BLaER1 (cell line): ENCODE results near the gene CACNA1C.

Experiments used
- H3K27ac ChIP-seq: shearing (Covaris generic); formaldehyde crosslinking; 2 replicates; pipeline ENCODE4 v1.8.1; 2022
- H3K27me3 ChIP-seq: shearing (Covaris generic); formaldehyde crosslinking; 2 replicates; pipeline ENCODE4 v1.8.1; 2022
- H3K36me3 ChIP-seq: shearing (Covaris generic); formaldehyde crosslinking; 2 replicates; pipeline ENCODE4 v1.8.1; 2022
- H3K4me1 ChIP-seq: shearing (Covaris generic); formaldehyde crosslinking; 2 replicates; pipeline ENCODE4 v1.8.1; 2022
- H3K4me2 ChIP-seq: shearing (Covaris generic); formaldehyde crosslinking; 2 replicates; pipeline ENCODE4 v1.8.1; 2022
- H3K4me3 ChIP-seq: shearing (Covaris generic); formaldehyde crosslinking; 2 replicates; pipeline ENCODE4 v1.8.1; 2022
- H3K9ac ChIP-seq: shearing (Covaris generic); formaldehyde crosslinking; 2 replicates; pipeline ENCODE4 v1.8.1; 2022
- H3K9me3 ChIP-seq: shearing (Covaris generic); formaldehyde crosslinking; 2 replicates; pipeline ENCODE4 v1.8.1; 2022
- H4K20me1 ChIP-seq: shearing (Covaris generic); formaldehyde crosslinking; 2 replicates; pipeline ENCODE4 v1.8.1; 2022
- Cebpa-rat ChIP-seq: shearing (Covaris generic); IDR thresholded peaks from 2 replicates; pipeline ENCODE4 v1.8.1; 2022

CACNA1C gene

DNA sequence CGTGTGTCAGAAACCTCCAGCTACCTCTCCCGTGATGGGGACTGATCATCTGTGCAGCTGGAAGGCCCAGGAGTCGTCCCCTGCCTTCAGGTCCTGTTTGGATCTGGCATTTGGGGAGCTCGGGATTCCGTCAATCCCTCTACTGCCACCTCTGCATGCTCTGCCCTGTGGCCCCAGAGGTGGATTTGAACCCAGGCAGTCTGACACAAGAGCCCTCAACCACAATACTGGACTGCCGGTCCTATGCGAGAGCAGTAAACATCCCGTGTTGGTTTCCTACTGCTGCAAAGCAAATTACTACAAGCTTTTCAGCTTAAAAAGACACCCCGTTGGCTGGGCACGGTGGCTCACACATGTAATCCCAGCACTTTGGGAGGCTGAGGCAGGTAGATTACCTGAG lies 620.1 kb downstream of the CACNA1C start:
- peaks cover 13% of the 10 kb centered on the region for H3K4me1 ChIP-seq
- H3K4me2 ChIP-seq: no peak overlapping the region
- no peak overlapping the region for H3K4me3 ChIP-seq
- TF ChIP-seq Cebpa-rat: no peak
- no peaks in the 10 kb centered on the region for H4K20me1 ChIP-seq
- H3K9me3 ChIP-seq: no peaks in the 10 kb centered on the region
- H3K27me3 ChIP-seq: no peaks in the 10 kb centered on the region
- H3K9ac ChIP-seq: no peak overlapping the region
- no peak overlapping the region for H3K27ac ChIP-seq
- no peaks in the 10 kb centered on the region for H3K36me3 ChIP-seq

DNA sequence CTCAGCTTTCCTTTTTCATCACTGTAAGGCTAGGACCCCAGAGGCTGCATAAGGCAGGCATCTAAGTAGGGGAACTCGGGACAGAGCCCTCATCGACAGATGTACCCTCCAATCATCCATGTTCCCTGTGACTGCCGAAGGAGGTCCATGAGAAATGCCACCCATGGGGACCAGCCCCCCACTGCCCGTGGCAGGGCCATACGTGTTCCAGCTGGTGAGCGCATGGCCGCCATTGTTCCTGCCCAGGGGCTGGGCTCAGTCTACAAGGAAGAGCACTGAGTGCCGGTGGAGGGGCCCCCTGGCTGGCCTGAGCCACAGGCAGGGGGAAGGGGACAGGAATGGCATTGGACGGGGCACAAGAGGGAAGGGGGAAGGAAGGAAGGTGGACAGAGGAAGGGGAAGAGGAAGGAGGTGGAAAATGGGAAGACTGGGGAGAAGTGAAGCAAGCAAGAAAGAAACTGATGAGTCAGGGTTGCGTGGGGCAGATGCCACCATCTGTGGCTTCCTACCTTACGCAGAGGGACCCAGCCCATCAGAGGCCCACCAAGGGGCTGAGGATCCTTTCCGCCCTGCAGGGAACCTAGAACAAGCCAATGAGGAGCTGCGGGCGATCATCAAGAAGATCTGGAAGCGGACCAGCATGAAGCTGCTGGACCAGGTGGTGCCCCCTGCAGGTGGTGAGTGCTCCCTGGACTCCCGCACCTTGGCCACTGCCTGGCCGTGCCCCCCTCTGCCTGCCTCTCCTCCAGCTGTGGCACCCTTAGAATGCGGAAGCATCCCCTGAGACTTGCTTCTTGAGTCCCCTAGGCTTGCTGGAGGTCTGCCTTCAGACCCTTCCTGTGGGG lies 621.4 kb downstream of the CACNA1C start:
- Histone ChIP-seq H3K9me3 (no peaks in the 10 kb centered on the region), H3K4me2 (peak overlapping the region; percentile 60), H3K27me3 (no peaks in the 10 kb centered on the region), H3K27ac (no peak overlapping the region), H3K36me3 (no peaks in the 10 kb centered on the region), H4K20me1 (no peaks in the 10 kb centered on the region), H3K9ac (no peak overlapping the region), H3K4me3 (no peak overlapping the region), H3K4me1 (peaks cover 18% of the 10 kb centered on the region)
- TF ChIP-seq Cebpa-rat: no peak

DNA sequence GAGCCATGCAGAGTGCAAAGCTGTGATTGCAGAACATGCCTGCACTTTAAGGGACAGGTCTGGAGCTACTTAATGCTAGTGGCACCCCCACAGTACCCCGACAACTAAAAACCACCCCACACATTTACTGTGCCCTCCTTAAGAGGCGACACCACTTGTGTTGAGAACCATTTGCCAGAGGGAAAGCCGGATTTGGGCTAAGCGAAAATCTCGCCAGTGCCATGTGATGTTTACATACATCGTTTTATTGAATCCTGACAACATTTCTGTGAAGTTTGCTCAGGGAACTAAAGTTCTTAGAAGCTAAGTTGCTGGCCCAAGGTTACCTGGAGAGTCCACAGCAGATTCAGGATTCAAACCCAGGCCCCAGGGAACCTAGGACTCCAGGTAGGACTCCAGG lies 623.0 kb downstream of the CACNA1C start:
- H3K9me3 ChIP-seq: no peaks in the 10 kb centered on the region
- TF ChIP-seq Cebpa-rat: no peak
- no peak overlapping the region for H3K27ac ChIP-seq
- H3K4me3 ChIP-seq: no peak overlapping the region
- no peak overlapping the region for H3K4me2 ChIP-seq
- no peak overlapping the region for H3K9ac ChIP-seq
- H3K4me1 ChIP-seq: peaks cover 34% of the 10 kb centered on the region
- no peaks in the 10 kb centered on the region for H3K36me3 ChIP-seq
- no peaks in the 10 kb centered on the region for H3K27me3 ChIP-seq
- no peaks in the 10 kb centered on the region for H4K20me1 ChIP-seq

DNA sequence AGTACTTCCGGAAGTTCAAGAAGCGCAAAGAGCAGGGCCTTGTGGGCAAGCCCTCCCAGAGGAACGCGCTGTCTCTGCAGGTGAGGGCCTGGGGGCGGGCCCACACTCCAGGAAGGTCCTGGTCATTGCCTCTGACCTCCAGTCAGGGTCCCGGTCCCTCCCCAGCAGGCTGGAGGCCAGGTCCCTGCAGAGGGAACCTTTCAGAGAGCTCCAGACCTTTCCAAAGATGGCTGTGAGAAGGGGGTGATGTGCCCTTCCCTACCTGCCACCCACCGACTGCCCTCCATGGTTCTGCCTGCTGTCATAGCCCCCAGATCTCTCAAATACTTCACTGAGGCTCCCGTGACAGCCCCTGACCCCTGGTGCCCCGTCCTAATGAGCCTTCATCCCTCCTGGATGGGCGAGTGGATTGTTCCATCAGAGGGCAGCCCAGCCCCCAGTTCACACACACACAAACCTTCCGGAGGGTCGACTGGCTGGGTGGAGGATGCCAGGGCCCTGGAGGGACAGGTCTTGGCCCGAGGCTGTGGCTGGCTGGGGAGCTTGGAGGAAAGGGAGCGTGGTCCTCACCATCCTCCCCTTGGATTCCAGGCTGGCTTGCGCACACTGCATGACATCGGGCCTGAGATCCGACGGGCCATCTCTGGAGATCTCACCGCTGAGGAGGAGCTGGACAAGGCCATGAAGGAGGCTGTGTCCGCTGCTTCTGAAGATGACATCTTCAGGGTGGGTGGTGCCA lies 624.5 kb downstream of the CACNA1C start:
- no peaks in the 10 kb centered on the region for H3K27me3 ChIP-seq
- no peak overlapping the region for H3K4me2 ChIP-seq
- H4K20me1 ChIP-seq: no peaks in the 10 kb centered on the region; the same call in 1 of the 2 replicates
- peaks cover 41% of the 10 kb centered on the region for H3K4me1 ChIP-seq
- no peaks in the 10 kb centered on the region for H3K36me3 ChIP-seq
- H3K9ac ChIP-seq: no peak overlapping the region
- H3K27ac ChIP-seq: no peak overlapping the region
- no peak overlapping the region for H3K4me3 ChIP-seq
- no peaks in the 10 kb centered on the region for H3K9me3 ChIP-seq
- TF ChIP-seq Cebpa-rat: no peak

DNA sequence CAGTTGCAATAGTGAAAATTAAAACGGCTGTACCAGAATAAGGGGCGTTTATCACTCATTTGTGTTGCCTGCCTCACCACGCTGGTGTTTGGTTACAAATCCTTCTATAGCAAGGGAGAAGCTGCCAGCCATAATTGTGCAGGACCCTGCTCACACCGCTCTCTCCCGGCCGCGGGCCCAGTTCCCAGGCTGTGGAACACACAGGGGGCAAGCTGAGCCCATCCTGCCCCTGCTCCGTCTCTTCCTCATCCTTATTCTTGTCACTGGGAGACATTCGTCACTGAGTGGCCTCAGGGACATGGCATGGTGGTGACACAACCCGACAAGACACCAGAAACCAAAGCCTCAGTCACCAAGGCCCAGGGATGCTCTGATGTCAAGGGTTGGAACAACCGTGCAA lies 625.6 kb downstream of the CACNA1C start:
- H3K27ac ChIP-seq: no peak overlapping the region
- H3K36me3 ChIP-seq: no peaks in the 10 kb centered on the region
- peaks cover 45% of the 10 kb centered on the region for H3K4me1 ChIP-seq
- peaks cover 3% of the 10 kb centered on the region for H3K27me3 ChIP-seq
- no peaks in the 10 kb centered on the region for H3K9me3 ChIP-seq
- H3K4me3 ChIP-seq: no peak overlapping the region
- no peak for TF ChIP-seq Cebpa-rat
- no peaks in the 10 kb centered on the region; the same call in 1 of the 2 replicates for H4K20me1 ChIP-seq
- no peak overlapping the region for H3K4me2 ChIP-seq
- no peak overlapping the region for H3K9ac ChIP-seq

DNA sequence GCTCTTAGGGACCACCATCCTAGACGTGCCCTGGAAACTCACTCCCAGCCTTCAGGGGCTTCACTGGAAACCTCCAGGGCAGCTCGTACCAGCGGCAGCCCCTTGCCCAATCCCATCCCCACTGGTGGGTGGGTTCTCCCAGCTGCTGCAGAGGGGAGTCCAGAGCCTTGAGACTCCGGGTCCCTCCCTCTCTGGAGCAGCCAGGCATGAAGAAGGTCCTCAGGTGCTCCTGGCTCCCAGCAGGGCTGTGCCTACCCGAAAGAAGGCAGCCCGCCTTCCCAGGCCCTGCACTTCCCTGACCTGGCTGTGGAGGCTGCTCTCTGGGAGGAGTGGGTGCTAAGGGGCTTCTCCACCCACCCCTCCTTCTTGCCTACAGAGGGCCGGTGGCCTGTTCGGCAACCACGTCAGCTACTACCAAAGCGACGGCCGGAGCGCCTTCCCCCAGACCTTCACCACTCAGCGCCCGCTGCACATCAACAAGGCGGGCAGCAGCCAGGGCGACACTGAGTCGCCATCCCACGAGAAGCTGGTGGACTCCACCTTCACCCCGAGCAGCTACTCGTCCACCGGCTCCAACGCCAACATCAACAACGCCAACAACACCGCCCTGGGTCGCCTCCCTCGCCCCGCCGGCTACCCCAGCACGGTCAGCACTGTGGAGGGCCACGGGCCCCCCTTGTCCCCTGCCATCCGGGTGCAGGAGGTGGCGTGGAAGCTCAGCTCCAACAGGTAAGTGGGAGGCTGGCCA lies 626.5 kb downstream of the CACNA1C start:
- Histone ChIP-seq H3K36me3 (no peaks in the 10 kb centered on the region), H3K9me3 (no peaks in the 10 kb centered on the region), H3K27ac (no peak overlapping the region), H3K27me3 (peaks cover 12% of the 10 kb centered on the region), H4K20me1 (peaks cover 7% of the 10 kb centered on the region; the same call in 1 of the 2 replicates), H3K4me3 (no peak overlapping the region), H3K4me2 (peak overlapping the region; percentile 70), H3K9ac (no peak overlapping the region), H3K4me1 (peaks cover 47% of the 10 kb centered on the region)
- TF ChIP-seq Cebpa-rat: no peak

DNA sequence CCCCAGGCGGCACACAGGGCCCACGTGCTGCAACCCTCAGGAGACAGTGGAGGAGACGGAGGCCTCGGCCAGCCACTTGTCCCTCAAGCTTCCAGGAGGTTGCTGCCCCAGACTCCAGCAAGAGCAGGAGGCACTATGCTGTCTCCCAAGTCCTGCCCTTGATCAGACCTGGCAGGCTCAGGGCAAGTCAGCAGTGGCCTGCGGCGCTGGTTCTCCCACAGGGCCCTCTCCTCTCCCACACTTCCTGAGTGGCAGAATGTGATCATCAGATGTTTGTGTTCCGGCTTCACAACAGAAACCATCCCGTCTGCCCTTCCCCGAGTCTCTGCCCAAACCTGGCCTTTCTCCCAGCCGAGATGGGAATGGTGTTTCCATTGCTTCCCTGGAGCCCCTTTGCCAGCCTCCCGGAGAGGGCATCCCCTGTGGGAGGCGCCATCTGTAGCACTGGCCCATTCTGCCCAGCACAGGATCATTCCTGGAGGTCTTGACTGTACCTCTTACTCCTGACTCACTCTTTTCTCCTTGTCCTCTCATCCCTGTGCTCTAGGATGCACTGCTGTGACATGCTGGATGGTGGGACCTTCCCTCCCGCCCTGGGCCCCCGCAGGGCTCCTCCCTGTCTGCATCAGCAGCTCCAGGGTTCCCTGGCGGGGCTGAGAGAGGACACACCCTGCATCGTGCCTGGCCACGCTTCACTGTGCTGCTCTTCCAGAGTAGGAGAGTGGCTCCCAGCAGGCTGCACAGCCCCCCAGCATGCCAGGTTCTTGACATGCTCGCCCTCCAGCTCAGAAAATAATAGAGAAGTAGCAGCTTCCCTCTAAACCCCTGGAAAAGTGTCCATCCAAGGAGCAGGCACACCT lies 627.3 kb downstream of the CACNA1C start:
- Histone ChIP-seq H3K4me1 (peaks cover 40% of the 10 kb centered on the region), H3K4me3 (no peak overlapping the region), H3K36me3 (no peaks in the 10 kb centered on the region), H3K27me3 (peaks cover 20% of the 10 kb centered on the region), H4K20me1 (peaks cover 7% of the 10 kb centered on the region; the same call in 1 of the 2 replicates), H3K9ac (no peak overlapping the region), H3K9me3 (no peaks in the 10 kb centered on the region), H3K4me2 (peak overlapping the region; percentile 70), H3K27ac (no peak overlapping the region)
- no peak for TF ChIP-seq Cebpa-rat

DNA sequence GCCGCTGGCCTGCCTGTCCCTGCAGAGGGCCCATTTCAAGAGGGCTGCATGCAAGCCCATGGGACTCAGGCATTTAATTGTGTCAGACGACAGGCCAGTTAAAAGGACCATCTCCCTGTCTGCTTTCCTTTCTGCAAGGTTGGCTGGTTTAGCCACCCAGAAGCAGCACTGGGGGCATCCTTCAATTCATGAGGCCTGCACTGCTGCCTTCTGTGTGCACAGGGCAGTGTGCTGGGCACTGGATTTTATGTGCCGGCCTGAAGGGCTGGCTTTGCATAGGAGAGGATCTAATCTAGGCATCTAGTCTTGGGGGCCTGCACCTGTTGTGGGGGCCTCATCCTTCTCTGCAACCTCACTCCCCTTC lies 627.9 kb downstream of the CACNA1C start:
- no peak for TF ChIP-seq Cebpa-rat
- Histone ChIP-seq H3K4me2 (peak overlapping the region; percentile 70), H4K20me1 (peaks cover 11% of the 10 kb centered on the region; the same call in 1 of the 2 replicates), H3K27me3 (peaks cover 23% of the 10 kb centered on the region), H3K9me3 (no peaks in the 10 kb centered on the region), H3K9ac (no peak overlapping the region), H3K27ac (no peak overlapping the region), H3K36me3 (no peaks in the 10 kb centered on the region), H3K4me3 (no peak overlapping the region), H3K4me1 (peaks cover 44% of the 10 kb centered on the region)
